ENCODE data around the gene MSL3B.

DNA sequence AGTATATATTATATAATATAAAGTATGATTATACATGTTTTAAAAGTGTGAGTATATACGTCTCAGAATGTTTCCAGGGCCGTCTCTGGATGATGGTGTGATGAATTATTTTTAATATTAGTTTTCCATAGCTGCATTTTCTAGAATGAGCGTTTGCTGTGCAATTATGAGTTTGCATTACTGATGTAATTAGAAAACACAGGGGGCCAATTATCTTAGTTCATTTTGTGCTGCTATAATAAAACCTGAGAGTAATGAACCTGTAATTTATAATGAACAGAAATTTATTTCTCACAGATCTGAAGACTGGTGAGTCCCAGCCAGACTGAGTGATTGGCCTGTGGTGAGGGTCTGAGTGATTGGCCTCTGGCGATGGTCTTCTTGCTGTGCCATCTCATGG is 9.9 kb downstream of the MSL3B start:
- TF ChIP-seq POLR2AphosphoS5 (IDR thresholded peaks at IDR 0.05; ENCODE audit: low read depth, low read length) (no peak), TAF1 (IDR thresholded peaks at IDR 0.05; ENCODE audit: low read depth, low read length) (no peak), POLR2A (IDR thresholded peaks at IDR 0.05; ENCODE audit: low read depth, low read length) (no peak)

All from GM12891 (cell line).